Fibroblast of skin of abdomen (primary cell): ENCODE data around the gene ZFYVE26.

Experiments
- DNase-seq: peaks from one replicate; pipeline ENCODE4 v3.0.0-alpha.2; 2013

Gene ZFYVE26

GRCh38 chr14:67815573-67816225 is 691 bp downstream of the ZFYVE26 start:
- peak; percentile 8 for DNase-seq

GRCh38 chr14:67814821-67815220 is 1.6 kb downstream of the ZFYVE26 start:
- DNase-seq, result no peak

- DNase-seq, result peak; percentile 9
Observed at GRCh38 chr14:67806246-67806645, 10.1 kb downstream of the ZFYVE26 start.

- no peak for DNase-seq
Observed at GRCh38 chr14:67800743-67801142, 15.6 kb downstream of the ZFYVE26 start.

- no peak for DNase-seq
Observed at GRCh38 chr14:67798731-67799130, 17.7 kb downstream of the ZFYVE26 start.

- no peak for DNase-seq
Observed at GRCh38 chr14:67787673-67788072, 28.7 kb downstream of the ZFYVE26 start.

GRCh38 chr14:67785270-67786109 is 30.9 kb downstream of the ZFYVE26 start:
- DNase-seq, result no peak

- DNase-seq, result no peak
Observed at GRCh38 chr14:67784244-67784823, 32.1 kb downstream of the ZFYVE26 start.

- no peak for DNase-seq
Observed at GRCh38 chr14:67782090-67782489, 34.3 kb downstream of the ZFYVE26 start.

- no peak for DNase-seq
Observed at GRCh38 chr14:67778792-67779191, 37.6 kb downstream of the ZFYVE26 start.

GRCh38 chr14:67776653-67777322 is 39.6 kb downstream of the ZFYVE26 start:
- no peak for DNase-seq

GRCh38 chr14:67773844-67774377 is 42.5 kb downstream of the ZFYVE26 start:
- no peak for DNase-seq

GRCh38 chr14:67768219-67768618 is 48.2 kb downstream of the ZFYVE26 start:
- DNase-seq, result no peak

GRCh38 chr14:67766035-67766680 is 50.2 kb downstream of the ZFYVE26 start:
- no peak for DNase-seq

- DNase-seq, result no peak
Observed at GRCh38 chr14:67765192-67765834, 51.1 kb downstream of the ZFYVE26 start.

GRCh38 chr14:67764496-67764895 is 51.9 kb downstream of the ZFYVE26 start:
- DNase-seq, result no peak

GRCh38 chr14:67763158-67763822 is 53.1 kb downstream of the ZFYVE26 start:
- no peak for DNase-seq

- no peak for DNase-seq
Observed at GRCh38 chr14:67762051-67762450, 54.3 kb downstream of the ZFYVE26 start.

GRCh38 chr14:67759916-67760315 is 56.5 kb downstream of the ZFYVE26 start:
- DNase-seq, result no peak

GRCh38 chr14:67757175-67757574 is 59.2 kb downstream of the ZFYVE26 start:
- DNase-seq, result no peak

GRCh38 chr14:67756496-67756895 is 59.9 kb downstream of the ZFYVE26 start:
- no peak for DNase-seq
